Loucy (cell line): ENCODE data around the gene PDE6B.
"Not testable (repeated sequence)": the region's sequence is repeated elsewhere in the genome, so short reads cannot be mapped to it uniquely, and the experiment has no call there.

Experiments used
- H2AFZ ChIP-seq: fragments of 200-600 bp; sonication (generic); 2 replicates; pipeline ENCODE4 v1.6.0; 2016; ENCODE audit warnings: antibody characterized with exemption, mild to moderate bottlenecking, low read length, moderate library complexity
- H3F3A ChIP-seq: fragments of 200-600 bp; 2 replicates; pipeline ENCODE4 v1.6.0; 2016; ENCODE audit warnings: antibody characterized with exemption, low read depth, mild to moderate bottlenecking
- H3K27me3 ChIP-seq: fragments of 200-600 bp; sonication (generic); 2 replicates; pipeline ENCODE4 v1.6.1; 2014; ENCODE audit warnings: low read length, mild to moderate bottlenecking; ENCODE audit not compliant: insufficient read depth, poor library complexity, severe bottlenecking
- H3K36me3 ChIP-seq: fragments of 200-600 bp; sonication (generic); 2 replicates; pipeline ENCODE4 v1.6.1; 2016; ENCODE audit warnings: low read length; ENCODE audit not compliant: insufficient read depth
- H3K4me1 ChIP-seq: fragments of 200-600 bp; sonication (generic); 2 replicates; pipeline ENCODE4 v1.5.1; 2014; ENCODE audit warnings: low read length, mild to moderate bottlenecking; ENCODE audit not compliant: insufficient read depth, poor library complexity, severe bottlenecking
- H3K4me2 ChIP-seq: fragments of 200-600 bp; sonication (generic); 2 replicates; pipeline ENCODE4 v1.6.0; 2014; ENCODE audit warnings: antibody characterized with exemption, low read length, low read depth, mild to moderate bottlenecking; ENCODE audit not compliant: poor library complexity, severe bottlenecking
- H3K4me3 ChIP-seq: fragments of 200-600 bp; sonication (generic); 2 replicates; pipeline ENCODE4 v1.5.1; 2014; ENCODE audit warnings: low read length, mild to moderate bottlenecking, mixed read lengths; ENCODE audit not compliant: poor library complexity, severe bottlenecking
- H3K79me2 ChIP-seq: fragments of 200-600 bp; sonication (generic); 2 replicates; pipeline ENCODE4 v1.6.1; 2014; ENCODE audit warnings: low read length; ENCODE audit not compliant: insufficient read depth
- H3K9ac ChIP-seq: fragments of 200-600 bp; sonication (generic); 2 replicates; pipeline ENCODE4 v1.6.0; 2014; ENCODE audit warnings: mild to moderate bottlenecking, low read depth, low read length, moderate library complexity; ENCODE audit not compliant: poor library complexity, severe bottlenecking
- H3K9me2 ChIP-seq: fragments of 200-600 bp; sonication (generic); replicated peaks from 2 replicates; pipeline ENCODE4 v1.6.1; 2016; ENCODE audit warnings: low read depth, low read length, mixed read lengths
- H3K9me3 ChIP-seq: fragments of 200-600 bp; sonication (generic); 2 replicates; pipeline ENCODE4 v1.6.1; 2014; ENCODE audit warnings: mild to moderate bottlenecking, antibody characterized with exemption, low read length, low read depth; ENCODE audit not compliant: insufficient read depth
- H4K20me1 ChIP-seq: fragments of 200-600 bp; sonication (generic); 2 replicates; pipeline ENCODE4 v1.6.0; 2014; ENCODE audit warnings: antibody characterized with exemption, low read length, mild to moderate bottlenecking; ENCODE audit not compliant: insufficient read depth, poor library complexity, severe bottlenecking
- EZH2phosphoT487 ChIP-seq: fragments of 200-600 bp; IDR thresholded peaks from 2 replicates; pipeline ENCODE4 v1.6.1; 2018; ENCODE audit warnings: antibody characterized with exemption, mild to moderate bottlenecking, moderate library complexity, borderline replicate concordance
- TF ChIP-seq, protein P1 (sequence below): fragments of 200-600 bp; sonication (generic); conservative IDR thresholded peaks from 2 replicates; pipeline ENCODE4 v1.5.1; 2014; ENCODE audit warnings: mild to moderate bottlenecking, antibody characterized with exemption, low read length

PDE6B gene

DNA sequence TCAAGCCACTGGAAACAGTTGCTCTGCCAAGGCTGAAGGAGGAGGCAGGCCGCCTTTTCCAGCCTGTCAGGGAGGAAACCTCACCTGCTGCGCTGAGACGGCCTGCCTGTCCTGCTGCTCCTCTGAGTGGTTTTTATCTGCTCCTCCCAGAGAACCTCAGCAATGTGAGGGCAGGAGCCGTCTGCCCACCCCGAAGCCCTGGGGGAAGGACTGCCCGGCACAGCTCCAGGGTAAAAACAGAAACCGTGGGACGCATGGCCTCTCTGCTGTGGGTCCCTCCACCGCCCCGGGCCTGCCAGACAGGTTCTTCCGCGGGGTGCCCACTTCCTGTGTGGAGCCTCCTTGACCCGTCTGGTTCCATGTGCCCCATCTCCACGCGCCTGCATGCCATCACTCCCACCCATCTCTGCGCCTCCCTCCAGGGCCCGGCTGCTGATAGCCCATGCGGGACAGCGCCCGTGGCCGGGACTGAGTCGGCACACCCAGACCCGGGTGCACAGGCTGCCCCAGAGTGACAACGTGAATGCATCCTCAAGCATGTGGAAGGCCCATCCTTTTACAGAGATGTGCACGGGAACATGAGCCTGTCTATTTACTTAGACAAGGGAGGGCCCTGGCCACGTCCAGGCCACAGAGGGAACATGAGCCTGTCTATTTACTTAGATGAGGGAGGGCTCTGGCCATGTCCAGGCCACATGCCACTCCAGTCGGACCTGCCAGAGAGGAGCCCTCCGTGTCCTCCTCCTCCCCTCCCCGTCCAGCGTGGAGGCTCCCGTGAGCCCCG lies 67.6 kb downstream of the PDE6B start:
- Histone ChIP-seq H3K36me3 (no peaks in the 10 kb centered on the region), H2AFZ (no peak overlapping the region), H3K4me2 (no peak overlapping the region), H3K9me3 (no peaks in the 10 kb centered on the region), H3K4me3 (no peak overlapping the region), H3K4me1 (no peaks in the 10 kb centered on the region), H4K20me1 (no peaks in the 10 kb centered on the region), H3K9ac (no peak overlapping the region), H3K27me3 (no peaks in the 10 kb centered on the region), H3F3A (no peaks in the 10 kb centered on the region), H3K9me2 (no peaks in the 10 kb centered on the region), H3K79me2 (no peaks in the 10 kb centered on the region)
- no peak for TF ChIP-seq EZH2phosphoT487
- TF ChIP-seq, protein P1, sequence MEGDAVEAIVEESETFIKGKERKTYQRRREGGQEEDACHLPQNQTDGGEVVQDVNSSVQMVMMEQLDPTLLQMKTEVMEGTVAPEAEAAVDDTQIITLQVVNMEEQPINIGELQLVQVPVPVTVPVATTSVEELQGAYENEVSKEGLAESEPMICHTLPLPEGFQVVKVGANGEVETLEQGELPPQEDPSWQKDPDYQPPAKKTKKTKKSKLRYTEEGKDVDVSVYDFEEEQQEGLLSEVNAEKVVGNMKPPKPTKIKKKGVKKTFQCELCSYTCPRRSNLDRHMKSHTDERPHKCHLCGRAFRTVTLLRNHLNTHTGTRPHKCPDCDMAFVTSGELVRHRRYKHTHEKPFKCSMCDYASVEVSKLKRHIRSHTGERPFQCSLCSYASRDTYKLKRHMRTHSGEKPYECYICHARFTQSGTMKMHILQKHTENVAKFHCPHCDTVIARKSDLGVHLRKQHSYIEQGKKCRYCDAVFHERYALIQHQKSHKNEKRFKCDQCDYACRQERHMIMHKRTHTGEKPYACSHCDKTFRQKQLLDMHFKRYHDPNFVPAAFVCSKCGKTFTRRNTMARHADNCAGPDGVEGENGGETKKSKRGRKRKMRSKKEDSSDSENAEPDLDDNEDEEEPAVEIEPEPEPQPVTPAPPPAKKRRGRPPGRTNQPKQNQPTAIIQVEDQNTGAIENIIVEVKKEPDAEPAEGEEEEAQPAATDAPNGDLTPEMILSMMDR = no peak

DNA sequence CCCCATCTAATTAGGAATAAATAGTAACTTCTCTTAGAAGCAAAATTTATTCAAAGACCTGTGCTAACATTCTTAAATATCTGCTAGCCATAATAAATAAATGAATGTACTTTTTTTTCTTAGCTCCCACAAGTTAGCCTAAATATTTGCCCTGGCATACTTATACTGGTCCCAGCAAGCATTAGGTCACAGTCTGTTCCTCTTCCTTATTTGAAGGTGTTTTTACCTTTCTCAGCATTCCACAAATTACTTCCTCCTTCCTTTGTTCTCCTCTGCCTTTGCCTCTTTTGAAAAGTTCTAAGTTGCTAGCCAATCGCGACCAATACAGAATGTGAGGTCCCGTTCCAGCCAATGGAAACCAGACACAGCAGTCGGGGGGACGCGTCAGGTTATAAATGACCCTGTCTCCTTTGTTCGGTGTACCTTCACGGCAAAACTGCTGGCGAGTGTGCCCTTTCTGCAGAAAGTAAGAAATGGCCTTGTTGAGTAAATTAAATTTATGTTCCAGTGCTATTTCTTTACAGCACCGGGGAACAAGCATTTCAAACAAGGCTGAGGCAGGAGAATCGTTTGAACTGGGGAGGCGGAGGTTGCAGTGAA lies 69.1 kb downstream of the PDE6B start:
- H4K20me1 ChIP-seq, H3K4me1 ChIP-seq, H3K4me2 ChIP-seq, H3F3A ChIP-seq, H3K9ac ChIP-seq, H3K79me2 ChIP-seq, H3K36me3 ChIP-seq, H3K9me2 ChIP-seq, H3K4me3 ChIP-seq, H3K9me3 ChIP-seq, H3K27me3 ChIP-seq, H2AFZ ChIP-seq: not testable (repeated sequence)

DNA sequence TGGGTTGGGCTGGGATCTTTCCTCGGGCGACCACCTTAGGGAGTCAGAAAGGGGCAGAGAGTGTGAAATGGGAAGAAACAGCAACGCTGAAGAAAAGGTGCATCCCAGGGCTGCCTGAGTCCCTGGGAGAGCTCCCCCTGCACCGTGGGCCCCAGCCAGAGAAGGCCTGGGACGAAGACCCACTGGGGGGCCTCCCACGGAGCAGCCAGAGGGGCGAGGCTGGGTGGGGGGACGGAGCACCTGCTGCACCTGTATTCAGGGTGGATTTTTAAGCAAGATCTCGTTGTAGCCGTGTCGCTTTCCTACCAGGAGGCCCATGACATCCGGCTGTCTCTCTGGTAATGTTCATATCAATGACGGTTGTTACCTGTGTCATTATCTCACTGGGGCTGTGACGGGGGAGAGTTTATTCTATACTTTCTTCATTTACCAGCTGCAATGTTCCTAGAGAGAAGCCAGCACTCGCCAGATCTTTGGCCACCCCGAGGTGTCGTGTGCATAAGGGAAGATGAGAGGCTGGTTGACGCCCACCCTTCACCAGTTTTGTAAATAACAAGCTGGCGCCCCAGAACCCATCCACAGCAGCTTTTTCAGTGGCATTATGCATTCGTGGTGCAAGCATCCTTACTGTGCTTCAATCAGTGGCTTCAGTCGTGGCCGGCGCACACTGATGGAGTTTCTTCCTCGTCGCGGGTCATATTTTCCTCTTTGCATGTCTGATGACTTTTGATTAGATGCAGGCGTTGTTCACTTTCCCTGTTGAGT lies 74.6 kb downstream of the PDE6B start:
- TF ChIP-seq EZH2phosphoT487 = no peak
- TF ChIP-seq, protein P1 = no peak
- Histone ChIP-seq H3F3A (no peaks in the 10 kb centered on the region), H3K9me2 (no peaks in the 10 kb centered on the region), H3K79me2 (no peaks in the 10 kb centered on the region), H3K9me3 (no peaks in the 10 kb centered on the region), H3K4me2 (no peak overlapping the region), H4K20me1 (no peaks in the 10 kb centered on the region), H3K27me3 (no peaks in the 10 kb centered on the region), H2AFZ (no peak overlapping the region), H3K4me1 (no peaks in the 10 kb centered on the region), H3K36me3 (no peaks in the 10 kb centered on the region), H3K9ac (no peak overlapping the region), H3K4me3 (no peak overlapping the region)
